ENCODE results near the gene STIP1.

The STIP1 gene

DNA sequence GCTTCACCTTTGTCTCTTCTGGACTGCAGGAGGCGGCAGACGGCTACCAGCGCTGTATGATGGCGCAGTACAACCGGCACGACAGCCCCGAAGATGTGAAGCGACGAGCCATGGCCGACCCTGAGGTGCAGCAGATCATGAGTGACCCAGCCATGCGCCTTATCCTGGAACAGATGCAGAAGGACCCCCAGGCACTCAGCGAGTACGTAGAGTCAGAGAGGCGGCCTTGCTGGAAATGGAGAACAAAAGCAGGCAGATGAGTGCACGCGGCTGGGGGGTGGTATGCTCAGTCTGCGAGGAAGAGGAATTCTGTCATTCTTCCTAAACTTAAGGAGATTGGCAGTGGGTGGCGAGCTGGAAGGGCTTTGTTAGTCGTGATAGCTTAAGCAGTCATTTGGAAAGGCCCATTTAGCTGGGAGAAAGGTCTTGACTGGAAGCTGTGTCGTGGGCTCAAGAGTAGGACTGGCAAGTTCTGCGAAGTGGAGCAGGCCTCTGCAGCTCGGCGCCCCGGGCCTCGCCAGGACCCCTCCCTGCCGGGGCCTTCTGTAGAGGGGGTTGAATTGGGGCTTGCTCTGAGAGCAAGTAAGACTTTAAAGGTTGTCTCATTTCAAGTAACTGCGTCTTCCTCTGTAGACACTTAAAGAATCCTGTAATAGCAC is 17.6 kb downstream of the STIP1 start:
- DNase-seq: no peak

DNA sequence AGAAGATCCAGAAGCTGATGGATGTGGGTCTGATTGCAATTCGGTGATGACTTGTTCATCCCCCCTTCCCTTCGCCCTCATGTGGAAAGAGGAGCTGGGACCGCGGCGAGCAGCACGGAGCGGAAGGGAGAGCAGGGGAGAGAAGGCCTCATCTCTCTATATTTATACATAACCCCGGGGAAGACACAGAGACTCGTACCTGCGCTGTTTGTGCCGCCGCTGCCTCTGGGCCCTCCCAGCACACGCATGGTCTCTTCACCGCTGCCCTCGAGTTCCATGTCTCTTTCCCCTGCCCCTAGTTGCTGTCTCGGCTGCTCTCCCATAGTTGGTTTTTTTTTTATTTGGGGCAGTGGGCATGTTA is 18.1 kb downstream of the STIP1 start:
- DNase-seq: no peak

DNA sequence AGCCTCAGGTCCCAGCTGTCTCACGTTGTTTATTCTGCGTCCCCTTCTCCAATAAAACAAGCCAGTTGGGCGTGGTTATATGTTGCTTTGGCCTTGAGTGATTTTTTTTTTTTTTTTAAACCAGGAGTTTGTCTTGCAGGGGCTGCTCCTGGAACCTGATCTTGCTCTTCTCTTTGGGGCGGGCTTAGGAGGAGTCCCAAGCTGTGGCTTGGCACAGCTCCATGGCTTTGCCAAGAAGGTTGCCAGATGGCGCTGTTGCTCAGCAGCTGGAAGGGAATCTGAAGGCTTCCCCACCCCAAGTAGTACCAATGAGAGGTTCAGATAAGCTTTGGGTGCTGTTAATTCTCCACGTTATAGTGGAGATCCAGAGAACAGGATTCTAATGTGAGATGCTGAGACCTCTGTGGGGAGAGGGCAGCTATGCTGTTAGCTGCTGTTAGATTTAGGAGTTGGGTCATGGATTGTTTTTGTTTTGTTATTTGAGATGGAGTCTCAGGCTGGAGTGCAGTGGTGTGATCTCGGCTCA is 18.6 kb downstream of the STIP1 start:
- peak; percentile 89 for DNase-seq

DNA sequence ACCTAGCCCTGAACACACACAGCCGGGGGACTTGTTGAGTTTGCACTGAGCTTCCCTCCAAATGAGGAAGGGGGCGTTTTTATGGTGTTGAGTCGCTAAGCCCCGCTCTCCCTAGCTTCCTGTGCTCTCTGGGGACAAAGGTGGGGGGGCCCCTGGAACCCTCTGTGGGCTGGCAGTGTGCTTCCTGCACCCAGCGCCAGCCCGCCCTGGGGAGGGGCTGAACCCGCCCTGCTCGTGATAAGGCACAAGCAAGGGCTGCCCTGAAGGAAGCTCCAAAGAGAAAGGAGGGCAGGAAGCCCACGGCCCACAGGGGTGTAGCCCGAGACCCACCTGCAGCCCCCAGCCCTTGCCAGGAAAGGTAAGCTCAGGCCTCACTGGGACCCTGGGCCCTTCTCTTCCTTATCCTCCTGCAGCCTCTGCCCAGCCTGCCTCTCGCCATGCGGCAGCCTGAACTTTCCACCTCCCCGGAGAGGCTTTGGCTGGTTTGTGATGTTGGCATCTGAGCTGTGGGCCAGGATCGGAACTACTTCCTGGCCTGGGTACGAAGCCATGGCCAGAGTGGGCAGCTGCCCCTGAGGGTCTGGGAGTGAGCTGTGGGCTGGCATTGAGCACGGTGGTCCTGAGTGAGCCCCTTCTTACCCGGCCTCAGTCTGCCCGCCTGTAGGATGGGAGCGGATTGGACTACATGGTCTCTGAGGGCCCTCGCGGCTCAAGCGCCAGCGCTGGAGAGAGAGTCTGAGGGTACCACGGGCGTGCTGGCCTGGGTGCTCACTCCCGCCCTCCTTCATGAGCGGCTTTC is 20.7 kb downstream of the STIP1 start, which contains the start of gene FERMT3:
Gene FERMT3, plus strand, starts transcription at position 265 of the 799 bp plus-strand sequence. CDS start 644 bp downstream, outside the sequence.
- no peak for DNase-seq

DNA sequence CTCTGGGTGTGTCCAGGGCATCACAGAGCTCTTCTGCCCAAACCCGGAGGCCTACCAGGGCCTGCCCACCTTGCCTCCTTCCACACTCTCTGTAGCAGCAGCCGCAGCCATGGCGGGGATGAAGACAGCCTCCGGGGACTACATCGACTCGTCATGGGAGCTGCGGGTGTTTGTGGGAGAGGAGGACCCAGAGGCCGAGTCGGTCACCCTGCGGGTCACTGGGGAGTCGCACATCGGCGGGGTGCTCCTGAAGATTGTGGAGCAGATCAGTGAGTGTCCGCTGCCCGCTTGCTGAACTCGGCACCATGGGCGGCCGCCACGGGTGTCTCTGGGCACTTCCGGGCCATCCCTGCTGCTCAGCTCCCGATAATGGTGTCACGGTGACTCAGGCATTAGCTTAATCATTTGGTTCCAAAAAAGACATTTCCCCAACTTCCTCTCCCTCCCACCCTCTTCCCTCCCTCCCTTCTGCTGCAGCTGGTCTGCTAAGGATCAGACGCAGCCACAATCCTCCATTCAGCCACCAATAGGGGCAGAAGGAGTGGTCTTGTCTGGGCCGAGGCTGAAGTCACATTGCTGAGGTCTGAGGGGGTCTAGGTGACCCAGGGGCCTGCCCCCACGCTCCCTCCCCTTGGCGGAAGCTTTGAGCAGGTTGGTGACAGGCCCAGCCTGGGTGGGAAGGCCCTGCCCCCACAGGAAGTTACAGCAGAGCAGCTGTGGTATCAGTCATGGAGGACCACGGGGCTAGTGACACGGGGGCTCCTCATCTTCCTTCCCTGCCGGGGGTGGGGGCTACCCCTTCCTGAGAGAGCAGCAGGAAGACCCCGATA is 21.5 kb downstream of the STIP1 start:
- DNase-seq: no peak

DNA sequence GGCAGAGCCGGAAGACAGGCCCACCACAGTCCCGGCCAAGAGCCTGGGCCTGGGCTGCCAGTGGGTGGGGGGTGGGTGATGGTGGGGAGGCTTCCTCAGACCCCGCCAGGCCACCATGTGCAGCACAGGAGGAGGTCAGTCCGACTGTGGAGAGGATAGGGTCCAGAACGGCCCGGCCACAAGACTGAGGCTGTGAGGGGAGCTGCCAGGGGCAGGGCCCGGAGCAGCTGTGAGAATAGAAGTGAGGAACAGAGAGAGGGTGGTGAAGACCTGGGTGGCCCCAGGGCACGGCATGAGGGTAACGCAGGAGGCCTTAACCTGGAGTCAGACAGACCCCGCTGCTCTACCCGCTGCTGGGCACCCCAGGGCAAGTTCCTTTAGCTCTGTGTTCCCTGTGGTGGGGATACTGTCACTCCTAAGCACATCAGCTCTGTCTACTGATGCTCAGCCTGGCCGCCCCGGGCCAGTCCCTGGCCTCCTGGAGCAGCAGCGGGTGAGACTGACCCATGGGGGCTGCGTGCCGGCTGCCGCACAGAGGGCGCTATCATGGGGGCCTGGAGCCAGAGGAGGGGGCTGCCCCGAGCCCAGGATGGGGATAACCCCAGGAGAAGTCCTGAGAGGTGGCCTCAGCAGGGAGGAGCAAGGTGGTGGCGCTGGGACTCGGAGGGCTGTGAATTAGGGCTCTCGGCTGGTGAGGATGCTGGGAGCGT is 22.3 kb downstream of the STIP1 start:
- DNase-seq: no peak

DNA sequence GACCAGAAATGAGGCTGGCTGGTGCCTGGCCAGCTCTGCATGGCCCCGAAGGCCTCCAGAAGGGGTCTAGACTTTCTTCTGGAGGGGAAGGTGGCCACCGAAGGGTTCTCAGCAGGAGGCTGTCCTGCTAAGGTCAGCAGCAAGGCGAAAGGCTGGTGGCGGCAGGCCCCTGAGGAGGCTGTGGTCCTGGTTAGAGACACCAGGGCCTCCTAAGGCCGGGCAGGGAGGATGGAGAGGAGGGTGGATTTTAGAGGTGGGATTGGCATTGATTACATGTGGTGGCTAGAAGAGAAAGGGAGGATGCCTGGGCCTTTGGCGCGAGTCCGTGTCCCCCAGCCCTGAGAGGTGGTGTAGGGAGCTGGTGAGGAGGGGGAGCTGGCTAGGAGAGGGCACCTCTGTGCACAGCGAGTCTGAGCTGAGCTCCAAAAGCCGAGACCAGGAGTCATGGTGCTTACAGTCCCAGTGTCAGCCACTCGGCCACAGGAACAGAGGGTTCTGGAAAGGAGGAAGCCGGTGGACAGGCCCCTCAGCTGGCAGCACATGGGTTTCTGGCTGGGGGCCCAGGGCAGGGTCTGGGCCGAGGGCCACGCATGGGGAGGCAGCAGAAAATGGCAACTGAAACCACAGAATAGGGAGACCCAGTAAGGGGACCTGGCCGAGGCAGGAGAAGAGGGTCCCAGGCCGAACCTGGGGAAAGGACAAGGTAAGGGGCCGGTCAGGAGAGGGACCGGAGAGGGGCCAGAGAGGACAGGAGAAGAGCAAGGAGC is 23.0 kb downstream of the STIP1 start:
- DNase-seq: no peak

DNA sequence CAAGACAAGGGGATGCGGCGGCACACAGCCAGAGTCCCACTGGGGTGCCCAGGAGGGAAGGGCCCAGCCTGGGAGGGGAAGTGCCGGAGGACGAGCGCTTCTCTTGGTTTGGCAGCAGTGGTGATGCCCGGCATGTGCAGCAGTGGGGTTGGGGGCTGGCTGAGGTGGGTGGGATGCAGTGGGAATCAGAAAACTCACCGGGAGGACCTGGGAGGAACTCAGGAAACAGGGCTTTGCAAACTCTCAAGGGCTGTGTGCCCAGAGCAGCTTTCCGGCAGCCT is 23.5 kb downstream of the STIP1 start:
- no peak for DNase-seq

DNA sequence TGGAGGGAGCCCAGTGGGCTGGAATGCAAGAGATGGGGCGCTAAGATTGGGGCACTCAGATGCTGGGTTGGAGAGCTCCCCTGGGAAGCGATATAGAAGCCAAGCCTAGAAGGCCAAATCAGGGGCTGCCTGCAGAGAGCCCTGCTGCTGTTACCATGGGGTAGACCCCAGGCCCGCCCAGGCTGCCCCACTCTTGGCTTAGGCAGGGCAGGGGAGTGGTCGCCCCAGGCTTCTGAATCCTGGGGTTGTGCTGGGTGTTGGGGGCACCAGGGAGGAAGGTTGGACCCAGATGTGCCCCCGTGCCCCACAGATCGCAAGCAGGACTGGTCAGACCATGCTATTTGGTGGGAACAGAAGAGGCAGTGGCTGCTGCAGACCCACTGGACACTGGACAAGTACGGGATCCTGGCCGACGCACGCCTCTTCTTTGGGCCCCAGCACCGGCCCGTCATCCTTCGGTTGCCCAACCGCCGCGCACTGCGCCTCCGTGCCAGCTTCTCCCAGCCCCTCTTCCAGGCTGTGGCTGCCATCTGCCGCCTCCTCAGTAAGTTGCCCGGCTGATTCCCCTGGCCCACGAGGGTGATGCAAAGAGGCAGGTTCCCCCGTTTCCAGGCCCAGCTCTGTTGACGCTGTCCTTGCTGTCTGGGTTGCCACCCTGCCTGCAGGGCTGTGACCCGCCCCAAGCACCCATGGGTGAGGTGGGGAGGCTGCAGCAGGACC is 24.5 kb downstream of the STIP1 start:
- no peak for DNase-seq

DNA sequence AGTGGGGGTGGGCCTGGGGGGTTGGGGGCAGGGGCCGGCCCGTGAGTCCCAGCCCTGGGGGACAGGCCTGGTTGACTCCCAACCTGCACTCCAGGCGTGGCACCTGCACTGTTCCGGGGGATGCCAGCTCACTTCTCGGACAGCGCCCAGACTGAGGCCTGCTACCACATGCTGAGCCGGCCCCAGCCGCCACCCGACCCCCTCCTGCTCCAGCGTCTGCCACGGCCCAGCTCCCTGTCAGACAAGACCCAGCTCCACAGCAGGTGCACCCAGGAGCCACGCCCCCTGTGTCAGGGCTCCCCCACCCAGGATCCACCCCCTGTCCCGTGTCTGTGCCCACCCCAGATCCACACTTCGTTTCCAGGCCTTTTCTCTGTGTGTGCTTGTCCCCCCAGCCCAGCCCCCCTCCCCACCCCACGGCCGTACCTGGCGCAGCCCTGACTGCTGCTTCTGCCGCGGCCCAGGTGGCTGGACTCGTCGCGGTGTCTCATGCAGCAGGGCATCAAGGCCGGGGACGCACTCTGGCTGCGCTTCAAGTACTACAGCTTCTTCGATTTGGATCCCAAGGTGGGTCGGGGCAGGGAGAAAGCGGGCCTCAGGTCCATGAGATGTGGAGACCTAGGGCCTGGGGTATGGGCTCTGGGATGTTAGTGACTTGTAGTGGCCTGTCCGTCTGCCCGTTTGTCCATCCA is 25.4 kb downstream of the STIP1 start:
- DNase-seq: no peak

DNA sequence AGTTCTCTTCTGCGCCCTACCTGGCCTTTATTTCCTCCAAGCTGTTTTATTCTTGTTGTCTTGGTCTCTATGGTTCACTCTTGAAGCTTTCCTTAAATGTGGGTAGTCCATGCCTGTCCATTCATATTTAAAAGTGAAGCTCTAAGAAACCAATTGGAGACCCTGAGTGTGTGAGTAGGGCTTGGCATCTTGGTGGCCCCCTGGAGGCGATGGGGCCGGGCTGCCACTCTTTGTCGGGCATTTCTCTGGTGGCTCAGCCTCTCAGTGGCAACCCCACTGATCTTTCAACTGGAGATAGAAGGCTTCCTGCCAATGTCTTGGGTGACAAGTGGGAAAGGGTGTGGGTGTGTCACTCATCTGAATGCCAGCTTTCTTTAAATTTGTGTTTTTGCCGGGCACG is 30.9 kb downstream of the STIP1 start:
- no peak for DNase-seq

DNA sequence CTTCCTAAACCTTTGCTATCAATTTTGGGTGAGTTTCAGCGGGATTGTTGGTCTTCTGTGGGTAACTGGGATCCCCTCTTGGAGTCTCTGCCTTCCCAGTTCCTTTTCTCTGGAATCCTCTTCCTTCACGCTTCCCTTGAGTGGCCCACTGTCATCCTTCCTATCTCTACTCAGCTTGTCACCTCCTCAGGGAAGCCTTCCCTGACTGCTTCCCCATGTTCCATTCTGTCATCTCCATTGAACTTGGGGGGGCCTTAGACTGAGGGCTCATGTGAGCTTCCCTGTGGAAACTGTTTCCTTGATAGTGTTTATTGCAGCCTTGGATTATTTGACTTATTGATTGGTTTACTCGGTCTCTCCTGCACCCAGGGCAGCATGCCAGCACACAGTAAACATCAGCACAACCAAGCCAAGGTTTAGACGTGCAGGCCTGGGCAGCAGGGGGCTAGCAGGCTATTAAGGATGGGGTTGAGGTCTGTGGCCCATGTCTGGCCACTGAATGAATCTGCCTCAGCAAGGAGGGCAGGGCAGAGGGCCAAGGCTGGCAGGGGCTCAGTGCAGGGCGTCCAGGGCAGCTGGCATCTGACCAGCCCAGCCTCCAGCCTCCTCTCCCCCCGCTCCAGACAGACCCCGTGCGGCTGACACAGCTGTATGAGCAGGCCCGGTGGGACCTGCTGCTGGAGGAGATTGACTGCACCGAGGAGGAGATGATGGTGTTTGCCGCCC is 32.8 kb downstream of the STIP1 start:
- DNase-seq: peak; percentile 32

DNA sequence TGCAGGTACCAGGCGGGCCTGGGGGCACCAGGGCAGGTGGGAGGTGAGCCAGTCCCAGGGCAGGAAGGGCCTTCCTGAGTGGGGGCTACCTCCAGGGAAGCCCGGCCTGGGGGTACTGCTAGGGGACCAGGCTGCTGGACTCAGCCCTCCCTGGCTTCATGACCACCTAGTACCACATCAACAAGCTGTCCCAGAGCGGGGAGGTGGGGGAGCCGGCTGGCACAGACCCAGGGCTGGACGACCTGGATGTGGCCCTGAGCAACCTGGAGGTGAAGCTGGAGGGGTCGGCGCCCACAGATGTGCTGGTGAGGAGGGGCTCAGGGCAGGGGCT is 33.3 kb downstream of the STIP1 start:
- DNase-seq: no peak

DNA sequence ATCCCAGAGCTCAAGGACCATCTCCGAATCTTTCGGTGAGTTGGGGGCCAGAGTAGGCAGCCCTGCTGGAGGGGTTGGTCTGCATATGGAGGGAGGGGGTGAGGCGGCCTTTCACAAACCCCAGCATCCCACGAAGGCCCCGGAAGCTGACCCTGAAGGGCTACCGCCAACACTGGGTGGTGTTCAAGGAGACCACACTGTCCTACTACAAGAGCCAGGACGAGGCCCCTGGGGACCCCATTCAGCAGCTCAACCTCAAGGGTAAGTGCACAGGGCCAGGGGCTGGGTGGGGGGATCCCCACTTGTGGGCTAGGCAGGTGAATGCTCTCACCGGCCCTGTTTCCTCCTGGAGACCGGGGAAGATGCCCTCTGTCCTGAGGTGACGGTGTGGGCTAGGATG is 33.8 kb downstream of the STIP1 start:
- DNase-seq: no peak

DNA sequence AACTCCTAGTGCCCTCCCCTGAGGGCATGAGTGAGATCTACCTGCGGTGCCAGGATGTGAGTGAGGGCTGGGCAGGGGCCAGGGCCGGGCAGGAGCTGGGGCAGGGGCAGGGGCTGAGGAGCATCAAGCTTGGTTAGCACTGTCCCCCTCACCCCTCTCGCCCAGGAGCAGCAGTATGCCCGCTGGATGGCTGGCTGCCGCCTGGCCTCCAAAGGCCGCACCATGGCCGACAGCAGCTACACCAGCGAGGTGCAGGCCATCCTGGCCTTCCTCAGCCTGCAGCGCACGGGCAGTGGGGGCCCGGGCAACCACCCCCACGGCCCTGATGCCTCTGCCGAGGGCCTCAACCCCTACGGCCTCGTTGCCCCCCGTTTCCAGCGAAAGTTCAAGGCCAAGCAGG is 34.3 kb downstream of the STIP1 start:
- no peak for DNase-seq

DNA sequence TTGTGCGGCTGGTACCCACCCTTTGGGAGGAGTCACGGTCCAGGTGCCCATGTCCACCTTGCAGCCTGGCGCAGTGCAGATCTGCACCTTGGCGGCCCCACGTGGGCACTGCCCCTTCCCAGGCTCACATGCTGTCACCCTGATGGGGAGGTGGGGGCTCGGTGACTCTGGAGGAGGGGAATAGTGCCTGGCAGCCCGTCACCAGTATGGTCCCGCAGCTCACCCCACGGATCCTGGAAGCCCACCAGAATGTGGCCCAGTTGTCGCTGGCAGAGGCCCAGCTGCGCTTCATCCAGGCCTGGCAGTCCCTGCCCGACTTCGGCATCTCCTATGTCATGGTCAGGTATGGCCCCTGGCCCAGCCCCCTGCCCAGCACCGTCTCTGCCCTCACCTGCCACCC is 34.8 kb downstream of the STIP1 start:
- DNase-seq: no peak

DNA sequence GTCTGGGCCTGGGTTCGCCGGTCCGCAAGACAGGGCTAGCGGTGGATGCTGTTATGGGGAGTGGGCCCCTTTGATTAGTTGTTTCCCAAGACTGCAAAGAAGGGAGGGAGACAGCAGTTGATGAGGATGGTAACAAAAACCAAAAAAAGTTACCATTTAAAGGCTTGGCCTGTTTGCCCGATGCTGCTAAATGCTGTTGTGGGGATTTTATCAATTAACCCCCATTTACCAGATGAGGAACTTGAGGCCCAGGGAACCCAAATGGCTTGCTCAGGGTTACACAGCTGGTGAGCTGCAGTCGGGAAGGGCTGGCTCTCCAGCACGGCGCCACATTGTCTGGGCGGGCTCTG is 36.7 kb downstream of the STIP1 start:
- DNase-seq: no peak

DNA sequence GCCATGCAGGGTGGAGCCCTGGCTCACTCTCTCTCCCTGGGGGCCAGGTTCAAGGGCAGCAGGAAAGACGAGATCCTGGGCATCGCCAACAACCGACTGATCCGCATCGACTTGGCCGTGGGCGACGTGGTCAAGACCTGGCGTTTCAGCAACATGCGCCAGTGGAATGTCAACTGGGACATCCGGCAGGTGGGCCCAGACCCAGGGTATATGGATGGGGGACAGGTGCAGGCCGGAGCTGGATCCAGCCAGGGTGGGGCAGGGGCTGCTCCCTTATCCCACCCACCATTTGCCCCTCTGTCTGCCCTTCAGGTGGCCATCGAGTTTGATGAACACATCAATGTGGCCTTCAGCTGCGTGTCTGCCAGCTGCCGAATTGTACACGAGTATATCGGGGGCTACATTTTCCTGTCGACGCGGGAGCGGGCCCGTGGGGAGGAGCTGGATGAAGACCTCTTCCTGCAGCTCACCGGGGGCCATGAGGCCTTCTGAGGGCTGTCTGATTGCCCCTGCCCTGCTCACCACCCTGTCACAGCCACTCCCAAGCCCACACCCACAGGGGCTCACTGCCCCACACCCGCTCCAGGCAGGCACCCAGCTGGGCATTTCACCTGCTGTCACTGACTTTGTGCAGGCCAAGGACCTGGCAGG is 37.2 kb downstream of the STIP1 start:
- DNase-seq: no peak

DNA sequence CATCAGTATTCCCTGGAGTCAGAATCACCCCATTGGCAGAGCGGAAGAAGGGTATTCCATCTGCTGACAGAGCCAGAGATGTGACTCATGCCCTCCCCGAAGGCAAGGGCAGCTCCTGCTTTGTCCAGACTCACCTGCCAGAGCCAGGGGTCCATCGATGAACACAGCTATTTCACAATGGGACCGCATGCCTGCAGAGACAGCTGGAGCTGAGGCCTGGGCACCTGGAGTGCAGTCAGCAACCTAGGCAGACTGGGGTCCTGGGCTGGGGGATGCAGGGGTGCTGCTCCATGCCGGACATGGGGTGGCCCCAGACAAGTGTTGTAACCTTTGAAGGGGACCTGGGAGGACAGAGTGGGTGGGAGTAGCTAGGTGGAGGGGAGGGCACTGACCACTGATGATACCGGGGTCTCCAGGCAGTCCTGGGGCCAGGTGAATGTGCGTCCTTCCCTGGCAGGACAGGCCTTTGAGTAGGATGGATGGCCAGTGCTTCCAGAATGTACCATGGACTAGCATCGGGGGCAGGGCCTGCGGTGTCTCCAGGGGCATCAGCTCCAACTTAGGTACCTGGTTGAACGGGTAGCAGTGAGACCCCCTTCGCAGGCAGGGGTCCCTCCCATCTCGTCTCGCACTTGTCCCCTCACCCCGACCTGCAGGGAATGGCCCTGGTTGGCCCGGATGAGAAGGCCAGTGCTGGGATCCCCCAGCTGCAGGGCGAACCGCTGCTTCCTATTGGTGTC is 38.4 kb downstream of the STIP1 start:
- no peak for DNase-seq

All from COR-L47 (cell line).